ENCODE measurements around the gene UNK. TPM values are rescaled to one million over a fixed set of nuclear protein-coding genes. Genes with fewer than 3 reads are reported as not detected.
A peak's percentile ranks its signal among the peaks of the same experiment; 100 is the strongest.

The UNK gene
- total and polyA plus RNA-seq, 2 of the 13 experiments (the other 11 are each of a cell fraction or from before 2014, with no cell fraction given): 31.6 to 33.0 TPM

- TF ChIP-seq, protein P1, sequence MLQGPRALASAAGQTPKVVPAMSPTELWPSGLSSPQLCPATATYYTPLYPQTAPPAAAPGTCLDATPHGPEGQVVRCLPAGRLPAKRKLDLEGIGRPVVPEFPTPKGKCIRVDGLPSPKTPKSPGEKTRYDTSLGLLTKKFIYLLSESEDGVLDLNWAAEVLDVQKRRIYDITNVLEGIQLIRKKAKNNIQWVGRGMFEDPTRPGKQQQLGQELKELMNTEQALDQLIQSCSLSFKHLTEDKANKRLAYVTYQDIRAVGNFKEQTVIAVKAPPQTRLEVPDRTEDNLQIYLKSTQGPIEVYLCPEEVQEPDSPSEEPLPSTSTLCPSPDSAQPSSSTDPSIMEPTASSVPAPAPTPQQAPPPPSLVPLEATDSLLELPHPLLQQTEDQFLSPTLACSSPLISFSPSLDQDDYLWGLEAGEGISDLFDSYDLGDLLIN (CRISPR knock-in tag; IDR thresholded peaks at IDR 0.05; ENCODE audit: borderline replicate concordance): no peak
- TF ChIP-seq SRSF1 (optimal IDR thresholded peaks at IDR 0.05; ENCODE audit: low read depth, low read length): peak; percentile 4
Observed at GRCh38 chr17:75845933-75846691, 61.5 kb downstream of the UNK start (continued).

DNA sequence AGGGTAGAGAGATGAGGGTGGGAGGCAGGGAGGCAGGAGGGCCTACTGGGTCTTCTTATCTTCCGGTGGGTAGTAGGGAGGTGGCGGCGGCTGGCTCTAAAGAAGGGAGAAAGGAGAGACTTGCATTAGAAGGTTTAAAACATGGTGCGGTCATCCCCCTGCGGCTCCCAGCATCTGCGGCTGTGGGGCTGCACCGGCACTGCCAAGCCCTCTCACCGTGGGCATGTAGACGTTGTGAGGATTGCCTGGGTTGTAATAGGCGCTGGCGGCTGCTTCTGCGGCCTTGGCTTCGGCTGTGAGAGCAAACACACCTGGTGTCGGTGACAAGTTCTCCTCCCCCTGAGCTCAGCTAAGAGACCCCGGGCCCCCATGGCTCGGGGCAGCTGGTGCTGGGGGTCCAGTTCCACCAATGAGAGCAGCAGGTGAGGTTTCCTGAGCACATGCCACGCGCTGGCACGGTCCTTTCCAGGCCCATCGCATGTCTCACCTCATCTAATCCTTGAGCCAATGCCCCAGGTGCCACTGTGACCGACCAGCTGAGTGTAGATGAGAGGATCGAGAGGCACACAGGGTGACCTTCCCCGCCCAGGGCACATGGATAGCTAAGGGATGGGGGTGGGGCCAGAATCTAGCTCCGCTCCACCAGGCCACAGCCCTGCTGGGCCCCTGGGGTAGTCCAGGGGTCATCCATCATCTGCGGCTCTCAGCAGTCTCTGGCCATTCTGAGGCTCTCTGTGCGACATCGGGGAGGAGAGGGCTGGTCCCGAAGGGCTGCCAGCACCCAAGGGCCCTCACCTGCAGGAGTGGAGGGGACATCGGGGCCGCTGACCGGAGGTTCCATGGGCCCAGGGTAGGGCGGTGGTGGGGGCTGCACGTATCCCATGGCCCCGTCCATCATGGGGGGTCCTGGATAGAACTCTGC is 62.3 kb downstream of the UNK start:
- intact Hi-C loops (cut with micrococcal nuclease; ENCODE audit: unreplicated experiment) (no loop called here), in situ Hi-C loops (cut with HindIII; ENCODE audit: extremely low pct_ligation_motif_present, low pct_unique_long_range_greater_than_20kb) (no loop called here)
- H3K4me2 ChIP-seq (ENCODE audit: low read depth, low read length): peak overlapping the region; percentile 26
- peak overlapping the region; percentile 3; the same call in 1 of the 2 replicates for H3K9ac ChIP-seq (ENCODE audit: insufficient read depth, low read depth, low read length)
- ChIA-PET POLR2A (interaction anchor here (0.7 to 7.7 kb wide), 23 partner anchors 8 to 157 kb away, joined by 3 to 229 read pairs (median 14); partner anchors contain the start of genes CDK3, GALK1, MRPL38 and TRIM47), CTCF (ENCODE audit: low intra/inter-chr PET ratio, low total read pairs) (interaction anchor here (1.9 to 3.0 kb wide), 2 partner anchors 14 to 19 kb away, joined by 6 to 7 read pairs; no protein-coding TSS in a partner anchor)
- peaks cover 9 to 34% of the 10 kb centered on the region in 2 experiments for H3K36me3 ChIP-seq (replicated peaks in 1 of 2; ENCODE audit: control insufficient read depth in 1 of 2, insufficient read depth in 2 of 2, low read length in 2 of 2)
- DNase-seq (ENCODE audit: low spot score) (peak; percentile 95), FAIRE-seq (peak; percentile 94), ATAC-seq (peak; percentile 68)
- BruUV-seq (replicated peaks): no TSS peak
- peak overlapping the region in 1 of 3 experiments; percentile 19; a peak in 2 of 6 replicates for H3K4me3 ChIP-seq (replicated peaks in 1 of 3; ENCODE audit: insufficient read depth in 1 of 3, low read depth in 2 of 3, low read length in 3 of 3)
- H3K27ac ChIP-seq (ENCODE audit: extremely low read length, insufficient read depth, low read length): peak overlapping the region; percentile 69
- H3K4me1 ChIP-seq (ENCODE audit: insufficient read depth, low read length): peaks cover 70% of the 10 kb centered on the region
- no peak overlapping the region for H2AFZ ChIP-seq (ENCODE audit: low read length)
- H3K9me3 ChIP-seq (ENCODE audit: low read length): no peaks in the 10 kb centered on the region
- H4K20me1 ChIP-seq (ENCODE audit: insufficient read depth, low read length): 0 out of 2 replicates have a peak, but pooled peaks cover 2% of the 10 kb centered on the region
- 51% methylated on average over 18 of the region's 34 CpGs for whole genome bisulfite sequencing (ENCODE audit: low lambda C conversion rate)
- H3K27me3 ChIP-seq (ENCODE audit: control insufficient read depth in 1 of 2, insufficient read depth in 2 of 2, low read length in 2 of 2): no peaks in the 10 kb centered on the region
- no peaks in the 10 kb centered on the region for H3K79me2 ChIP-seq (ENCODE audit: insufficient read depth, low read length)
- TF ChIP-seq ZNF782 (CRISPR knock-in tag; IDR thresholded peaks at IDR 0.05; ENCODE audit: borderline replicate concordance) (no peak; the same call in 1 of the 2 replicates), ZNF235 (CRISPR knock-in tag; IDR thresholded peaks at IDR 0.05; ENCODE audit: borderline replicate concordance) (peak; percentile 53; the same call in 1 of the 2 replicates), GPBP1L1 (CRISPR knock-in tag; IDR thresholded peaks at IDR 0.05) (no peak), HNRNPL (IDR thresholded peaks at IDR 0.05; ENCODE audit: low read depth, low read length) (peak; percentile 99)
- TF ChIP-seq, protein P2, sequence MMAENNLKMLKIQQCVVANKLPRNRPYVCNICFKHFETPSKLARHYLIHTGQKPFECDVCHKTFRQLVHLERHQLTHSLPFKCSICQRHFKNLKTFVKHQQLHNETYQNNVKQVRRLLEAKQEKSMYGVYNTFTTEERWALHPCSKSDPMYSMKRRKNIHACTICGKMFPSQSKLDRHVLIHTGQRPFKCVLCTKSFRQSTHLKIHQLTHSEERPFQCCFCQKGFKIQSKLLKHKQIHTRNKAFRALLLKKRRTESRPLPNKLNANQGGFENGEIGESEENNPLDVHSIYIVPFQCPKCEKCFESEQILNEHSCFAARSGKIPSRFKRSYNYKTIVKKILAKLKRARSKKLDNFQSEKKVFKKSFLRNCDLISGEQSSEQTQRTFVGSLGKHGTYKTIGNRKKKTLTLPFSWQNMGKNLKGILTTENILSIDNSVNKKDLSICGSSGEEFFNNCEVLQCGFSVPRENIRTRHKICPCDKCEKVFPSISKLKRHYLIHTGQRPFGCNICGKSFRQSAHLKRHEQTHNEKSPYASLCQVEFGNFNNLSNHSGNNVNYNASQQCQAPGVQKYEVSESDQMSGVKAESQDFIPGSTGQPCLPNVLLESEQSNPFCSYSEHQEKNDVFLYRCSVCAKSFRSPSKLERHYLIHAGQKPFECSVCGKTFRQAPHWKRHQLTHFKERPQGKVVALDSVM (CRISPR knock-in tag; IDR thresholded peaks at IDR 0.05): peak; percentile 56; the same call in 1 of the 2 replicates
- TF ChIP-seq, protein P3, sequence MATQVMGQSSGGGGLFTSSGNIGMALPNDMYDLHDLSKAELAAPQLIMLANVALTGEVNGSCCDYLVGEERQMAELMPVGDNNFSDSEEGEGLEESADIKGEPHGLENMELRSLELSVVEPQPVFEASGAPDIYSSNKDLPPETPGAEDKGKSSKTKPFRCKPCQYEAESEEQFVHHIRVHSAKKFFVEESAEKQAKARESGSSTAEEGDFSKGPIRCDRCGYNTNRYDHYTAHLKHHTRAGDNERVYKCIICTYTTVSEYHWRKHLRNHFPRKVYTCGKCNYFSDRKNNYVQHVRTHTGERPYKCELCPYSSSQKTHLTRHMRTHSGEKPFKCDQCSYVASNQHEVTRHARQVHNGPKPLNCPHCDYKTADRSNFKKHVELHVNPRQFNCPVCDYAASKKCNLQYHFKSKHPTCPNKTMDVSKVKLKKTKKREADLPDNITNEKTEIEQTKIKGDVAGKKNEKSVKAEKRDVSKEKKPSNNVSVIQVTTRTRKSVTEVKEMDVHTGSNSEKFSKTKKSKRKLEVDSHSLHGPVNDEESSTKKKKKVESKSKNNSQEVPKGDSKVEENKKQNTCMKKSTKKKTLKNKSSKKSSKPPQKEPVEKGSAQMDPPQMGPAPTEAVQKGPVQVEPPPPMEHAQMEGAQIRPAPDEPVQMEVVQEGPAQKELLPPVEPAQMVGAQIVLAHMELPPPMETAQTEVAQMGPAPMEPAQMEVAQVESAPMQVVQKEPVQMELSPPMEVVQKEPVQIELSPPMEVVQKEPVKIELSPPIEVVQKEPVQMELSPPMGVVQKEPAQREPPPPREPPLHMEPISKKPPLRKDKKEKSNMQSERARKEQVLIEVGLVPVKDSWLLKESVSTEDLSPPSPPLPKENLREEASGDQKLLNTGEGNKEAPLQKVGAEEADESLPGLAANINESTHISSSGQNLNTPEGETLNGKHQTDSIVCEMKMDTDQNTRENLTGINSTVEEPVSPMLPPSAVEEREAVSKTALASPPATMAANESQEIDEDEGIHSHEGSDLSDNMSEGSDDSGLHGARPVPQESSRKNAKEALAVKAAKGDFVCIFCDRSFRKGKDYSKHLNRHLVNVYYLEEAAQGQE (IDR thresholded peaks at IDR 0.05; ENCODE audit: borderline replicate concordance in 1 of 2, low read depth in 1 of 2, low read length in 2 of 2): no peak; a peak in 1 of 4 replicates

Measured in HepG2 (cell line).